ENCODE results near the gene PPM1H.

DNA sequence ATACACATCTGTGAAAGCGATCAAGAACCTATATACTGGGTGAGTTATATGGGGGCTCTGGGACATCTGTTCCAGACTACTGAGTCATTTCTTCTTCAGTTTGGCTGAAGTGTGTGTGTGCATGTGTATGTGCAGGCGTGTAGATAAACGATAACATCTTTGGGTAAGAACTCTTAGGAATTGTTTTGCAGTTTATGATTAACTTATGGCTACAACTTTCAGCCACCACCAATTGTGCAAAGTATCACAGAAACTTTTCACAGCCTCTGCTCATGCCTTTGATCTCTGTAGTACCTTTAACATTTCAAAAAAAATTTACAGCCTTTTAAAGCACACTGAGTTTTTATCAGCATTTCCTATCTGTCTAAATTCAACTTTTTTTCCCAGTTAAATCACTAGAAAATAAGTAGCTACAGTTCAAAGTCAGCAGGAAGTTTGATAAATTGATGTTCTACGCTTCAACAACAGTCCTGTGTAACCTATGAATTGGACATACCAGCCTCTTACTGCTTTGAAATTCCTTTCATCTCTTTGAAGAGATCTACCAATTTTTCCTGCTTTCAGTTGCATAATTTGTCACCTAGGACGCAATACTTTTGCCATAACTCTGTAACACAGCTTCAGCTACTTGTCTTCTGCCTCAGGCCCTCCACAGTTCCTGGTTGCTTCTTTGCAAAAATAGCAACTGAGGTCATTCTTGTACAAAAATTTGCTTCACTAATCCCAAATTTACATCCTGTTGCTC, 43.0 kb downstream of the PPM1H start:
- TF ChIP-seq, protein P1, sequence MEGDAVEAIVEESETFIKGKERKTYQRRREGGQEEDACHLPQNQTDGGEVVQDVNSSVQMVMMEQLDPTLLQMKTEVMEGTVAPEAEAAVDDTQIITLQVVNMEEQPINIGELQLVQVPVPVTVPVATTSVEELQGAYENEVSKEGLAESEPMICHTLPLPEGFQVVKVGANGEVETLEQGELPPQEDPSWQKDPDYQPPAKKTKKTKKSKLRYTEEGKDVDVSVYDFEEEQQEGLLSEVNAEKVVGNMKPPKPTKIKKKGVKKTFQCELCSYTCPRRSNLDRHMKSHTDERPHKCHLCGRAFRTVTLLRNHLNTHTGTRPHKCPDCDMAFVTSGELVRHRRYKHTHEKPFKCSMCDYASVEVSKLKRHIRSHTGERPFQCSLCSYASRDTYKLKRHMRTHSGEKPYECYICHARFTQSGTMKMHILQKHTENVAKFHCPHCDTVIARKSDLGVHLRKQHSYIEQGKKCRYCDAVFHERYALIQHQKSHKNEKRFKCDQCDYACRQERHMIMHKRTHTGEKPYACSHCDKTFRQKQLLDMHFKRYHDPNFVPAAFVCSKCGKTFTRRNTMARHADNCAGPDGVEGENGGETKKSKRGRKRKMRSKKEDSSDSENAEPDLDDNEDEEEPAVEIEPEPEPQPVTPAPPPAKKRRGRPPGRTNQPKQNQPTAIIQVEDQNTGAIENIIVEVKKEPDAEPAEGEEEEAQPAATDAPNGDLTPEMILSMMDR (IDR thresholded peaks at IDR 0.05), result no peak
- no peak for TF ChIP-seq POLR2A (IDR thresholded peaks at IDR 0.05)

Data from heart left ventricle (tissue), 13 donors.